ENCODE results near the gene ZNF69.
"Not testable (repeated sequence)": the region's sequence is repeated elsewhere in the genome, so short reads cannot be mapped to it uniquely, and the experiment has no call there.

DNA sequence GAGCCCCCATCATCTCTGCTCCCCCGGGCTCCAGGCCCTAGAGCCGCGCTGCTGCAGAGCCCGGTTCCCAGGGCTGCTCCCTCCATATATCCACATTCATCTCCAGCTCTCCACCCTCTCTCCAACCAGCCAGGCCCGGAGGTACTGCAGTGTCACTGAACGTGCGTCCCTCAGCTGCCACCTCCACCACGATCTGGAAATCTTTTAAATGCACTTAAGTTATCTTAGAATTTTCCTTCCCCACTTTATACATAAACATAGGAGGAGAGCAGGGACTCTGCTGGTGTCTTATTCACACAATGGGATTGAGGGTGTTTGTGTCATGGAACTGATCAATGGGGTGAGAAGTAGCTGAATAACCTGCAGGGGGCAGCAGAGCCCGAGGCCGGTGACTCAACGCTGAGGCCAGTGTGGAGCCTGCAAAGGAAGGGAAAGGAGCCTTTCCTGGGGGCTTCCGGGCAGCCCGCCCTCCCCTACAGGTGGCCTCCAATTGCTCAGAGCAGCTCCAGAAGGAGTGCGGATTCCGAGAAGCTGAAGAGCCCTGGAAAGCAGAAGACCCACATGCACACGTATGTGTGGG lies 7.8 kb upstream of the ZNF69 start:
- TF ChIP-seq, protein P1, sequence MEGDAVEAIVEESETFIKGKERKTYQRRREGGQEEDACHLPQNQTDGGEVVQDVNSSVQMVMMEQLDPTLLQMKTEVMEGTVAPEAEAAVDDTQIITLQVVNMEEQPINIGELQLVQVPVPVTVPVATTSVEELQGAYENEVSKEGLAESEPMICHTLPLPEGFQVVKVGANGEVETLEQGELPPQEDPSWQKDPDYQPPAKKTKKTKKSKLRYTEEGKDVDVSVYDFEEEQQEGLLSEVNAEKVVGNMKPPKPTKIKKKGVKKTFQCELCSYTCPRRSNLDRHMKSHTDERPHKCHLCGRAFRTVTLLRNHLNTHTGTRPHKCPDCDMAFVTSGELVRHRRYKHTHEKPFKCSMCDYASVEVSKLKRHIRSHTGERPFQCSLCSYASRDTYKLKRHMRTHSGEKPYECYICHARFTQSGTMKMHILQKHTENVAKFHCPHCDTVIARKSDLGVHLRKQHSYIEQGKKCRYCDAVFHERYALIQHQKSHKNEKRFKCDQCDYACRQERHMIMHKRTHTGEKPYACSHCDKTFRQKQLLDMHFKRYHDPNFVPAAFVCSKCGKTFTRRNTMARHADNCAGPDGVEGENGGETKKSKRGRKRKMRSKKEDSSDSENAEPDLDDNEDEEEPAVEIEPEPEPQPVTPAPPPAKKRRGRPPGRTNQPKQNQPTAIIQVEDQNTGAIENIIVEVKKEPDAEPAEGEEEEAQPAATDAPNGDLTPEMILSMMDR (IDR thresholded peaks at IDR 0.05; ENCODE audit: low read length): peak; percentile 47
- not testable (repeated sequence) for TF ChIP-seq EZH2phosphoT487 (IDR thresholded peaks at IDR 0.05; ENCODE audit: low read length)
